SK-N-SH (cell line): ENCODE data around the gene MAP7. TPM values are rescaled to one million over a fixed set of nuclear protein-coding genes. Genes with fewer than 3 reads are reported as not detected.

Source experiments
- CTCF ChIA-PET: fragments of 300-600, 350-600 bp; formaldehyde crosslinking; extraction: SDS; loops from one replicate; lab custom pipeline; 2021; lab: Yijun Ruan, JAX
- POLR2A ChIA-PET: fragments of 350-600 bp; sonication (Branson Sonifier 250); formaldehyde crosslinking; extraction: SDS; loops from one replicate; lab custom pipeline; 2020; ENCODE audit warnings: antibody characterized with exemption, inconsistent platforms; lab: Yijun Ruan, JAX
- DNase-seq: peaks from one replicate; pipeline ENCODE4 v3.0.0; 2012
- H2AFZ ChIP-seq: fragments of 200-600 bp; sonication (generic); 2 replicates; pipeline ENCODE4 v1.8.1; 2016; ENCODE audit warnings: antibody characterized with exemption, mild to moderate bottlenecking, low read depth
- H3F3A ChIP-seq: fragments of 200-600 bp; sonication (generic); replicated peaks from 2 replicates; pipeline ENCODE3; 2016; ENCODE audit warnings: antibody characterized with exemption, mild to moderate bottlenecking; ENCODE audit not compliant: insufficient read depth
- H3K27ac ChIP-seq, 2 experiments: fragments of 200-500 bp in 1 of 2; fragments of 200-600 bp in 1 of 2; sonication (Bioruptor generic) in 1 of 2; sonication (generic), shearing (Covaris generic) in 1 of 2; 2 replicates each; pipeline versions ENCODE4 v1.5.1 to v1.6.1; 2014 to 2016; ENCODE audit warnings: low read depth in 2 of 2, inconsistent platforms in 1 of 2, low read length in 1 of 2, mild to moderate bottlenecking in 1 of 2, mixed read lengths in 1 of 2
- H3K27me3 ChIP-seq: fragments of 200-600 bp; sonication (generic), shearing (Covaris generic); 2 replicates; pipeline ENCODE4 v1.6.1; 2016; ENCODE audit warnings: mixed run types; ENCODE audit not compliant: insufficient read depth
- H3K36me3 ChIP-seq, 2 experiments: fragments of 200-500 bp in 1 of 2; fragments of 200-600 bp in 1 of 2; sonication (Bioruptor generic) in 1 of 2; sonication (generic) in 1 of 2; replicated peaks in 1 of 2; 2 replicates each; pipeline versions ENCODE3 to v1.5.1; 2014 to 2016; ENCODE audit warnings: low read length in 1 of 2, mild to moderate bottlenecking in 1 of 2; ENCODE audit not compliant: insufficient read depth in 2 of 2, control insufficient read depth in 1 of 2
- H3K4me1 ChIP-seq, 2 experiments: fragments of 200-500 bp in 1 of 2; fragments of 200-600 bp in 1 of 2; sonication (Bioruptor generic) in 1 of 2; sonication (generic), shearing (Covaris generic) in 1 of 2; 2 replicates each; pipeline versions ENCODE4 v1.5.1 to v1.6.1; 2014 to 2016; ENCODE audit warnings: low read depth in 1 of 2, low read length in 1 of 2, mixed run types in 1 of 2; ENCODE audit not compliant: insufficient read depth in 2 of 2, control insufficient read depth in 1 of 2
- H3K4me2 ChIP-seq: fragments of 200-600 bp; sonication (generic), shearing (Covaris generic); 2 replicates; pipeline ENCODE4 v1.6.1; 2017; ENCODE audit warnings: mixed run types
- H3K4me3 ChIP-seq, 2 experiments: fragments of 200-500 bp in 1 of 2; fragments of 200-600 bp in 1 of 2; sonication (Bioruptor generic) in 1 of 2; sonication (generic), shearing (Covaris generic) in 1 of 2; 2 replicates each; pipeline versions ENCODE4 v1.5.1 to v1.8.1; 2014 to 2016; ENCODE audit warnings: low read depth in 2 of 2, inconsistent platforms in 1 of 2, low read length in 1 of 2, mild to moderate bottlenecking in 1 of 2, mixed read lengths in 1 of 2, moderate library complexity in 1 of 2
- H3K79me2 ChIP-seq: fragments of 200-600 bp; sonication (generic); 2 replicates; pipeline ENCODE4 v1.8.1; 2017; ENCODE audit warnings: mild to moderate bottlenecking; ENCODE audit not compliant: insufficient read depth
- H3K9ac ChIP-seq: fragments of 200-600 bp; sonication (generic); 2 replicates; pipeline ENCODE4 v1.6.1; 2017; ENCODE audit warnings: mixed run types
- H3K9me2 ChIP-seq: fragments of 200-600 bp; sonication (generic); 2 replicates; pipeline ENCODE4 v1.6.1; 2017; ENCODE audit warnings: mixed run types
- H3K9me3 ChIP-seq: fragments of 200-600 bp; sonication (generic); 2 replicates; pipeline ENCODE4 v1.6.1; 2017; ENCODE audit warnings: mixed run types, mild to moderate bottlenecking, moderate library complexity
- H4K20me1 ChIP-seq: fragments of 200-600 bp; sonication (generic); 2 replicates; pipeline ENCODE4 v1.6.1; 2017; ENCODE audit warnings: mild to moderate bottlenecking, mixed run types; ENCODE audit not compliant: insufficient read depth
- CHD2 ChIP-seq: fragments of 150-350 bp; IDR thresholded peaks from 2 replicates; pipeline ENCODE4 v1.6.1; 2018; ENCODE audit warnings: low read length; ENCODE audit not compliant: partially characterized antibody
- CTCF ChIP-seq: fragments of 200-600 bp; sonication (generic); IDR thresholded peaks from 2 replicates; pipeline ENCODE4 v1.6.1; 2017; ENCODE audit warnings: antibody characterized with exemption, mild to moderate bottlenecking, moderate library complexity
- ELF1 ChIP-seq: IDR thresholded peaks from 2 replicates; pipeline ENCODE4 v1.4.0; 2012
- EP300 ChIP-seq, 2 experiments: IDR thresholded peaks; 2 replicates each; pipeline versions ENCODE4 v1.4.0 to v1.6.1; 2012; ENCODE audit warnings: borderline replicate concordance in 1 of 2, low read depth in 1 of 2, low read length in 1 of 2
- GABPA ChIP-seq: IDR thresholded peaks from 2 replicates; pipeline ENCODE4 v1.4.0; 2012; ENCODE audit warnings: low read depth, mild to moderate bottlenecking
- GATA2 ChIP-seq: sonication (generic); formaldehyde crosslinking; IDR thresholded peaks from 2 replicates; pipeline ENCODE4 v1.5.0; 2020; ENCODE audit warnings: mild to moderate bottlenecking, missing genetic modification reagents
- NFIC ChIP-seq: IDR thresholded peaks from 2 replicates; pipeline ENCODE4 v1.4.0; 2012; ENCODE audit warnings: borderline replicate concordance
- POLR2AphosphoS5 ChIP-seq: IDR thresholded peaks from 2 replicates; pipeline ENCODE4 v1.6.1; 2012; ENCODE audit warnings: low read depth, low read length
- RAD21 ChIP-seq: IDR thresholded peaks from 2 replicates; pipeline ENCODE4 v1.6.1; 2012; ENCODE audit warnings: mild to moderate bottlenecking, low read length
- RCOR1 ChIP-seq: fragments of 150-350 bp; IDR thresholded peaks from 2 replicates; pipeline ENCODE4 v1.6.1; 2017; ENCODE audit warnings: antibody characterized with exemption, low read length
- RXRA ChIP-seq: IDR thresholded peaks from 2 replicates; pipeline ENCODE4 v1.4.0; 2012; ENCODE audit warnings: low read depth, mild to moderate bottlenecking, borderline replicate concordance
- SIN3A ChIP-seq: IDR thresholded peaks from 2 replicates; pipeline ENCODE4 v1.6.1; 2012; ENCODE audit warnings: low read depth, mild to moderate bottlenecking, low read length, moderate library complexity, borderline replicate concordance
- TAF1 ChIP-seq: IDR thresholded peaks from 2 replicates; pipeline ENCODE4 v1.6.1; 2012; ENCODE audit warnings: low read depth, mild to moderate bottlenecking, low read length, moderate library complexity, borderline replicate concordance
- ZBTB33 ChIP-seq: IDR thresholded peaks from 2 replicates; pipeline ENCODE4 v1.4.0; 2012; ENCODE audit warnings: low read depth, borderline replicate concordance
- WGBS: methylation state at CpG from one replicate; pipeline ENCODE4 v1.1.6; 2017; ENCODE audit warnings: low lambda C conversion rate; 5-methylcytosine and 5-hydroxymethylcytosine counted together
- polyA plus RNA-seq, 3 experiments: library from polyadenylated mRNA; depleted of rRNA; stranded (reverse); fragments of >200 nt; gene quantifications; 2 replicates each; pipeline ENCODE4 v1.2.3, GENCODE V29; 2012
- TF ChIP-seq, protein P1 (sequence below): IDR thresholded peaks from 2 replicates; pipeline ENCODE4 v1.4.0; 2012; ENCODE audit warnings: low read depth

The MAP7 gene
- polyA plus RNA-seq, 1 of the 3 experiments (the other 2 are of a cell fraction), result 0.76 TPM

- Histone ChIP-seq H3K27me3 (no peaks in the 10 kb centered on the region), H3K4me2 (no peak overlapping the region), H3K4me3 (no peak overlapping the region), H3K9ac (no peak overlapping the region), H3K27ac (no peak overlapping the region), H2AFZ (no peak overlapping the region), H3K79me2 (no peaks in the 10 kb centered on the region), H3K9me3 (no peaks in the 10 kb centered on the region), H3F3A (no peaks in the 10 kb centered on the region), H3K36me3 (no peaks in the 10 kb centered on the region), H3K4me1 (peaks cover 0 to 2% of the 10 kb centered on the region in 2 experiments; a peak in 2 of 4 replicates), H3K9me2 (no peaks in the 10 kb centered on the region), H4K20me1 (no peaks in the 10 kb centered on the region)
- ChIA-PET CTCF (interaction anchor here (1.6 kb wide), 1 partner anchor 99 kb away, joined by 5 read pairs; no protein-coding TSS in a partner anchor), POLR2A (no interaction called here)
- 74% methylated on average over 7 of the region's 7 CpGs for WGBS
- TF ChIP-seq POLR2AphosphoS5, result no peak
- TF ChIP-seq ZBTB33, result no peak
- TF ChIP-seq RAD21, result no peak
- no peak for TF ChIP-seq EP300 (IDR thresholded peaks at IDR 0.05; ENCODE audit: borderline replicate concordance in 1 of 2, low read depth in 1 of 2, low read length in 1 of 2)
- TF ChIP-seq ELF1, result no peak
- no peak for TF ChIP-seq NFIC
- TF ChIP-seq, protein P1, sequence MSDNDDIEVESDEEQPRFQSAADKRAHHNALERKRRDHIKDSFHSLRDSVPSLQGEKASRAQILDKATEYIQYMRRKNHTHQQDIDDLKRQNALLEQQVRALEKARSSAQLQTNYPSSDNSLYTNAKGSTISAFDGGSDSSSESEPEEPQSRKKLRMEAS, result no peak
- TF ChIP-seq CHD2, result no peak
- TF ChIP-seq RXRA, result no peak
- TF ChIP-seq SIN3A, result no peak
- no peak for TF ChIP-seq GABPA
- no peak for TF ChIP-seq TAF1
- no peak for TF ChIP-seq RCOR1
- no peak for TF ChIP-seq GATA2 (CRISPR knock-in tag)
- no peak for TF ChIP-seq CTCF
- no peak for DNase-seq
These were observed 123.4 kb downstream of the MAP7 start for GRCh38 chr6:136426627-136427377.
